Lower leg skin (tissue), 4 donors: ENCODE measurements around the gene GPR63. TPM values are rescaled to one million over a fixed set of nuclear protein-coding genes. Genes with fewer than 3 reads are reported as not detected.

Source experiments
- DNase-seq, 2 donors: peaks; one replicate each; pipeline ENCODE4 v3.0.0-alpha.2; 2019; ENCODE audit warnings: low spot score in 2 of 2
- H3K4me3 ChIP-seq: fragments of 200-600 bp; sonication (generic); 2 replicates; pipeline ENCODE4 v1.5.1; 2017; ENCODE audit warnings: mild to moderate bottlenecking, low read depth; ENCODE audit not compliant: poor library complexity, severe bottlenecking
- CTCF ChIP-seq, 3 donors: fragments of 450-650 bp; IDR thresholded peaks; one replicate each; pipeline ENCODE4 v1.5.1; 2016; ENCODE audit warnings: antibody characterized with exemption in 3 of 3, mild to moderate bottlenecking in 3 of 3, moderate library complexity in 2 of 3
- POLR2A ChIP-seq, 2 donors: fragments of 450-650 bp; IDR thresholded peaks; one replicate each; pipeline ENCODE4 v1.6.1; 2016 to 2017; ENCODE audit warnings: antibody characterized with exemption in 2 of 2, mild to moderate bottlenecking in 1 of 2, moderate library complexity in 1 of 2
- WGBS, 2 donors: methylation state at CpG; one replicate each; pipeline ENCODE4 v1.1.5; 2018; 5-methylcytosine and 5-hydroxymethylcytosine counted together
- intact Hi-C: fragments of 100-400 bp; cut with DNase I; formaldehyde crosslinking; loops from one replicate; pipeline ENCODE4 v1.15.0; 2023; ENCODE audit warnings: low total_unique reads
- total RNA-seq, 4 donors: library from RNA; depleted of rRNA; stranded (reverse); fragments of >200 nt; gene quantifications; one replicate each; pipeline ENCODE4 v1.1.0, GENCODE V29; 2016

Gene GPR63
- total RNA-seq, 4 donors from 2014 or later: 0.20 to 0.80 (median 0.48) TPM

- TF ChIP-seq POLR2A (IDR thresholded peaks at IDR 0.05) (no peak), CTCF (IDR thresholded peaks at IDR 0.05) (no peak)
- 82 to 87% methylated on average over 2 of the region's 2 CpGs for WGBS, 2 donors
- H3K4me3 ChIP-seq: no peak overlapping the region
- intact Hi-C loops: no loop called here
- DNase-seq: no peak
These were observed 15.8 kb upstream of the GPR63 start for GRCh38 chr6:96853083-96853482.

DNA sequence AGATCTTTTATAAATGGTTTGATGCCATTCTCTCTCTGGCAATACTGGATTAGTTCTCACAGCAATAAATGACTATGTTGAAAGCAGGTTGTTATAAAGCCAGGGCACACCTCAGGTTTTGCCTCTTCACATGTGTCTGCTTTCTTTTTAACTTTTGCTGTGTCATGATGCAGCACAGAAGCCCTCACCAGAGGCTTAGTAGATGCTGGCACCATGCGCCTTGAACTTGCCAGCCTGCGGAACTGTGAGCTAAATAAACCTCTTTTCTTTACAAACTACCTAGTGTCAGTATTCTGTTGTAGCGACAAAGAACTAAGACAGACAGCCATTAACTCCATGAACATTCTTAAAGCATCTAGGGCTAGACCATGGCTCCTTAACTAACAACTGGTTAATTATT, 15.3 kb upstream of the GPR63 start:
- no peak for DNase-seq
- intact Hi-C loops: no loop called here
- 93 to 97% methylated on average over 3 of the region's 3 CpGs for WGBS, 2 donors
- no peak for TF ChIP-seq POLR2A (IDR thresholded peaks at IDR 0.05)
- no peak overlapping the region for H3K4me3 ChIP-seq

DNA sequence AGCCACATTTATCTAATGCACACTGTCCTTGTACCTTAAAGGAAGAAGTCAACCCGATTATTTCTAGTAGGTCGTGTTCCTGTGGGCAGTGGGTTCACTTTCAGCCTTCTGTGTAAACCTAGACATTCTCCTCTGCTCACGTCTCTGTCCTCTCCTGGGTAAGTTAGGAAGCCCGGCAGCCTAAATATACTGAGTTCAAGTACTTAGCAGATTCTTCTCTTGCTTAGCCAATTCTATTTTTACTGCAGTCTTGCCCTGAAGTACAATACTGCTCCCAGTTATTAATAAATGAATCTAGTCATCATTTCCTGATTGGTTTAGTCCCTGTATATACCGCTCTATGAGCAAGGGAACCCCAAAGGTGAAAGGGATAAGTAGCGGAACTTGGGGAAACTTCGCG, 14.6 kb upstream of the GPR63 start:
- no peak for DNase-seq
- H3K4me3 ChIP-seq: no peak overlapping the region
- intact Hi-C loops: no loop called here
- TF ChIP-seq CTCF (IDR thresholded peaks at IDR 0.05) (no peak), POLR2A (IDR thresholded peaks at IDR 0.05) (no peak)
- WGBS, 2 donors: 74 to 81% methylated on average over 8 of the region's 8 CpGs

DNA sequence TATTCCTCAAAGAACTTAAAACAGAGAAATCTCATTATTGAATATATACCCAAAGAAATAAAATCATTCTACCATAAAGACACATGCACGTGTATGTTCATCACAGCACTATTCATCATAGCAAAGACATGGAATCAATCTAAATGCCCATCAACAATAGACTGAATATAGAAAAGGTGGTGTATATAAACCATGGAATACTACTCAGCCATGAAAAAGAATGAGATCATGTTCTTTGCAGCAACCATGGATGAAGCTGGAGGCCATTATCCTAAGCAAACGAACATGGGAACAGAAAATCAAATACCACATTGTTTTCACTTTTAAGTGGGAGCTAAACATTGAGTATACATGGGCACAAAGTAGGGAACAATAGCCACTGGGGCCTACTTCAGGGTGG, 12.3 kb upstream of the GPR63 start:
- intact Hi-C loops: no loop called here
- TF ChIP-seq CTCF (IDR thresholded peaks at IDR 0.05): no peak
- no peak for TF ChIP-seq POLR2A (IDR thresholded peaks at IDR 0.05)
- WGBS, 2 donors: 71 to 79% methylated on average over 2 of the region's 2 CpGs
- H3K4me3 ChIP-seq: no peak overlapping the region
- DNase-seq: no peak

- H3K4me3 ChIP-seq: no peak overlapping the region
- intact Hi-C loops: no loop called here
- DNase-seq: no peak
- TF ChIP-seq CTCF (IDR thresholded peaks at IDR 0.05) (no peak), POLR2A (IDR thresholded peaks at IDR 0.05) (no peak)
These were observed 7.3 kb upstream of the GPR63 start for GRCh38 chr6:96844530-96844929.

DNA sequence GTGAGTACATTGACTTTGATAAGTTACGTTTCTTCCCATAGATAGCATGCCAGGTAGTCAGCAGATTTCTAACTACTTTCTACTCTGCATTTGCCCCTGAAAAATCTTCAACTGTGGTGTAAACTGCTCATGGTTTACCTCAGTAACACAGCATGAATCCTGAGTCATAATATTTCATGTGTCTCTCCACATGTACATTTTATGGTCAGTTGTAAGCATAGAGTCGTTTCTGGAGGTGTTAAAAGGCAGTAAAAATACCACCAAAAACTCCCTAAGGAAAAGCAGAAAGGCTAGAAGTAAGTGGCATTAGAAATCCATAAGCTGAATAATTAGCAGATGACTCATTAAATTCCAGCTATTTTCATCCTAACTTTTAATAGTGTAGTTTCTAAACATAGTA, 4.1 kb upstream of the GPR63 start:
- no peak for DNase-seq
- whole genome bisulfite sequencing, 2 donors: 22 to 28% methylated on average over 2 of the region's 2 CpGs
- no peak overlapping the region for H3K4me3 ChIP-seq
- intact Hi-C loops: no loop called here
- TF ChIP-seq POLR2A (IDR thresholded peaks at IDR 0.05) (no peak), CTCF (IDR thresholded peaks at IDR 0.05) (no peak)
